OCI-LY1 (cell line): Measurements from ENCODE around the gene TOMM6.

Experiments used
- EZH2 ChIP-seq: fragments of 200-600 bp; sonication (generic), shearing (Covaris generic); IDR thresholded peaks from 2 replicates; pipeline ENCODE4 v1.8.0; 2017; ENCODE audit warnings: borderline replicate concordance, mixed run types, mild to moderate bottlenecking, antibody characterized with exemption, low read length, moderate library complexity, mixed read lengths
- TF ChIP-seq, protein P1 (sequence below): fragments of 200-600 bp; sonication (generic), shearing (Covaris generic); IDR thresholded peaks from 2 replicates; pipeline ENCODE4 v1.5.1; 2017; ENCODE audit warnings: mild to moderate bottlenecking, antibody characterized with exemption, low read length, moderate library complexity, mixed read lengths

DNA sequence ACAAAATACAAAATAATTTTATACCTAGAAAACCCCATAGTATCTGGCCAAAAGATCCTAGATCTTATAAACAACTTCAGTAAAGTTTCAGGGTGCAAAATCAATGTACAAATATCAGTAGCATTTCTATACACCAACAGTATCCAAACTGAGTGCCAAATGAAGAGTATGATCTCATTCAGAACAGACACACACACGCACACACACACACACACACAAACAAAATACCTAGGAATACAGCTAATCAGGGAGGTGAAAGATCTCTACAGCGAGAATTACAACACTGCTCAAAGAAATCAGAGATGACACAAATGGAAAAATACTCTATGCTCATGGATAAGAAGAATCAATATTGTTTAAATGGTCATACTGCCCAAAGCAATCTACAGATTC is 49.2 kb downstream of the TOMM6 start:
- TF ChIP-seq, protein P1, sequence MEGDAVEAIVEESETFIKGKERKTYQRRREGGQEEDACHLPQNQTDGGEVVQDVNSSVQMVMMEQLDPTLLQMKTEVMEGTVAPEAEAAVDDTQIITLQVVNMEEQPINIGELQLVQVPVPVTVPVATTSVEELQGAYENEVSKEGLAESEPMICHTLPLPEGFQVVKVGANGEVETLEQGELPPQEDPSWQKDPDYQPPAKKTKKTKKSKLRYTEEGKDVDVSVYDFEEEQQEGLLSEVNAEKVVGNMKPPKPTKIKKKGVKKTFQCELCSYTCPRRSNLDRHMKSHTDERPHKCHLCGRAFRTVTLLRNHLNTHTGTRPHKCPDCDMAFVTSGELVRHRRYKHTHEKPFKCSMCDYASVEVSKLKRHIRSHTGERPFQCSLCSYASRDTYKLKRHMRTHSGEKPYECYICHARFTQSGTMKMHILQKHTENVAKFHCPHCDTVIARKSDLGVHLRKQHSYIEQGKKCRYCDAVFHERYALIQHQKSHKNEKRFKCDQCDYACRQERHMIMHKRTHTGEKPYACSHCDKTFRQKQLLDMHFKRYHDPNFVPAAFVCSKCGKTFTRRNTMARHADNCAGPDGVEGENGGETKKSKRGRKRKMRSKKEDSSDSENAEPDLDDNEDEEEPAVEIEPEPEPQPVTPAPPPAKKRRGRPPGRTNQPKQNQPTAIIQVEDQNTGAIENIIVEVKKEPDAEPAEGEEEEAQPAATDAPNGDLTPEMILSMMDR = no peak
- TF ChIP-seq EZH2 = no peak
